Measurements from ENCODE around the gene EPSTI1.

The EPSTI1 gene

GRCh38 chr13:43022934-43023288 is 30.9 kb upstream of the EPSTI1 start:
- H3K36me3 ChIP-seq (ENCODE audit: control insufficient read depth, insufficient read depth, low read length) = no peaks in the 10 kb centered on the region
- H3K4me1 ChIP-seq (ENCODE audit: control insufficient read depth, insufficient read depth, low read length) = peaks cover 9% of the 10 kb centered on the region
- H3K27ac ChIP-seq (ENCODE audit: low read depth, low read length) = peak overlapping the region; percentile 14
- no peaks in the 10 kb centered on the region for H3K27me3 ChIP-seq (ENCODE audit: control insufficient read depth, insufficient read depth, low read length)
- no peaks in the 10 kb centered on the region for H3K9me3 ChIP-seq (ENCODE audit: control insufficient read depth, insufficient read depth, low read length)
- H3K4me3 ChIP-seq (ENCODE audit: low read depth, low read length) = peak overlapping the region; percentile 66
- H3K9ac ChIP-seq (ENCODE audit: low read depth, low read length) = peak overlapping the region; percentile 59; the same call in 1 of the 2 replicates

- Histone ChIP-seq H3K4me1 (ENCODE audit: control insufficient read depth, insufficient read depth, low read length) (peaks cover 9% of the 10 kb centered on the region), H3K27ac (ENCODE audit: low read depth, low read length) (no peak overlapping the region), H3K27me3 (ENCODE audit: control insufficient read depth, insufficient read depth, low read length) (no peaks in the 10 kb centered on the region), H3K9me3 (ENCODE audit: control insufficient read depth, insufficient read depth, low read length) (no peaks in the 10 kb centered on the region), H3K9ac (ENCODE audit: low read depth, low read length) (no peak overlapping the region), H3K36me3 (ENCODE audit: control insufficient read depth, insufficient read depth, low read length) (no peaks in the 10 kb centered on the region), H3K4me3 (ENCODE audit: low read depth, low read length) (no peak overlapping the region)
Observed at GRCh38 chr13:43021926-43022670, 30.1 kb upstream of the EPSTI1 start.

GRCh38 chr13:43020794-43021193 is 28.8 kb upstream of the EPSTI1 start:
- H3K9ac ChIP-seq (ENCODE audit: low read depth, low read length) = no peak overlapping the region
- H3K4me3 ChIP-seq (ENCODE audit: low read depth, low read length) = no peak overlapping the region
- no peaks in the 10 kb centered on the region for H3K27me3 ChIP-seq (ENCODE audit: control insufficient read depth, insufficient read depth, low read length)
- no peaks in the 10 kb centered on the region for H3K36me3 ChIP-seq (ENCODE audit: control insufficient read depth, insufficient read depth, low read length)
- no peaks in the 10 kb centered on the region for H3K9me3 ChIP-seq (ENCODE audit: control insufficient read depth, insufficient read depth, low read length)
- H3K27ac ChIP-seq (ENCODE audit: low read depth, low read length) = no peak overlapping the region
- peaks cover 9% of the 10 kb centered on the region for H3K4me1 ChIP-seq (ENCODE audit: control insufficient read depth, insufficient read depth, low read length)

- H3K27ac ChIP-seq (ENCODE audit: low read depth, low read length) = no peak overlapping the region
- no peaks in the 10 kb centered on the region for H3K9me3 ChIP-seq (ENCODE audit: control insufficient read depth, insufficient read depth, low read length)
- H3K36me3 ChIP-seq (ENCODE audit: control insufficient read depth, insufficient read depth, low read length) = no peaks in the 10 kb centered on the region
- peaks cover 9% of the 10 kb centered on the region for H3K4me1 ChIP-seq (ENCODE audit: control insufficient read depth, insufficient read depth, low read length)
- no peak overlapping the region for H3K9ac ChIP-seq (ENCODE audit: low read depth, low read length)
- H3K27me3 ChIP-seq (ENCODE audit: control insufficient read depth, insufficient read depth, low read length) = no peaks in the 10 kb centered on the region
- H3K4me3 ChIP-seq (ENCODE audit: low read depth, low read length) = no peak overlapping the region
Observed at GRCh38 chr13:43019811-43020210, 27.8 kb upstream of the EPSTI1 start.

- Histone ChIP-seq H3K9me3 (ENCODE audit: control insufficient read depth, insufficient read depth, low read length) (no peaks in the 10 kb centered on the region), H3K4me3 (ENCODE audit: low read depth, low read length) (no peak overlapping the region), H3K36me3 (ENCODE audit: control insufficient read depth, insufficient read depth, low read length) (no peaks in the 10 kb centered on the region), H3K27me3 (ENCODE audit: control insufficient read depth, insufficient read depth, low read length) (no peaks in the 10 kb centered on the region), H3K4me1 (ENCODE audit: control insufficient read depth, insufficient read depth, low read length) (peaks cover 9% of the 10 kb centered on the region), H3K9ac (ENCODE audit: low read depth, low read length) (no peak overlapping the region), H3K27ac (ENCODE audit: low read depth, low read length) (no peak overlapping the region)
Observed at GRCh38 chr13:43016226-43016625, 24.2 kb upstream of the EPSTI1 start.

GRCh38 chr13:43014162-43014561 is 22.1 kb upstream of the EPSTI1 start:
- Histone ChIP-seq H3K4me1 (ENCODE audit: control insufficient read depth, insufficient read depth, low read length) (no peaks in the 10 kb centered on the region), H3K27ac (ENCODE audit: low read depth, low read length) (no peak overlapping the region)

GRCh38 chr13:43009506-43009905 is 17.5 kb upstream of the EPSTI1 start:
- Histone ChIP-seq H3K27ac (ENCODE audit: low read depth, low read length) (no peak overlapping the region), H3K4me1 (ENCODE audit: control insufficient read depth, insufficient read depth, low read length) (peaks cover 16% of the 10 kb centered on the region; the same call in 1 of the 2 replicates), H3K9ac (ENCODE audit: low read depth, low read length) (no peak overlapping the region), H3K27me3 (ENCODE audit: control insufficient read depth, insufficient read depth, low read length) (no peaks in the 10 kb centered on the region), H3K36me3 (ENCODE audit: control insufficient read depth, insufficient read depth, low read length) (no peaks in the 10 kb centered on the region), H3K4me3 (ENCODE audit: low read depth, low read length) (no peak overlapping the region), H3K9me3 (ENCODE audit: control insufficient read depth, insufficient read depth, low read length) (no peaks in the 10 kb centered on the region)

More at GRCh38 chr13:43014162-43014561, 22.1 kb upstream of the EPSTI1 start:
- Histone ChIP-seq H3K36me3 (ENCODE audit: control insufficient read depth, insufficient read depth, low read length) (no peaks in the 10 kb centered on the region), H3K9ac (ENCODE audit: low read depth, low read length) (no peak overlapping the region), H3K27me3 (ENCODE audit: control insufficient read depth, insufficient read depth, low read length) (no peaks in the 10 kb centered on the region), H3K9me3 (ENCODE audit: control insufficient read depth, insufficient read depth, low read length) (no peaks in the 10 kb centered on the region), H3K4me3 (ENCODE audit: low read depth, low read length) (no peak overlapping the region)

- Histone ChIP-seq H3K4me3 (ENCODE audit: low read depth, low read length) (no peak overlapping the region), H3K9ac (ENCODE audit: low read depth, low read length) (no peak overlapping the region), H3K4me1 (ENCODE audit: control insufficient read depth, insufficient read depth, low read length) (peaks cover 16% of the 10 kb centered on the region; the same call in 1 of the 2 replicates), H3K36me3 (ENCODE audit: control insufficient read depth, insufficient read depth, low read length) (no peaks in the 10 kb centered on the region), H3K9me3 (ENCODE audit: control insufficient read depth, insufficient read depth, low read length) (no peaks in the 10 kb centered on the region), H3K27me3 (ENCODE audit: control insufficient read depth, insufficient read depth, low read length) (no peaks in the 10 kb centered on the region), H3K27ac (ENCODE audit: low read depth, low read length) (no peak overlapping the region)
Observed at GRCh38 chr13:43008596-43008995, 16.6 kb upstream of the EPSTI1 start.

- Histone ChIP-seq H3K27me3 (ENCODE audit: control insufficient read depth, insufficient read depth, low read length) (no peaks in the 10 kb centered on the region), H3K27ac (ENCODE audit: low read depth, low read length) (peak overlapping the region; percentile 56), H3K9me3 (ENCODE audit: control insufficient read depth, insufficient read depth, low read length) (no peaks in the 10 kb centered on the region), H3K4me3 (ENCODE audit: low read depth, low read length) (no peak overlapping the region), H3K9ac (ENCODE audit: low read depth, low read length) (no peak overlapping the region), H3K36me3 (ENCODE audit: control insufficient read depth, insufficient read depth, low read length) (no peaks in the 10 kb centered on the region), H3K4me1 (ENCODE audit: control insufficient read depth, insufficient read depth, low read length) (peaks cover 16% of the 10 kb centered on the region; the same call in 1 of the 2 replicates)
Observed at GRCh38 chr13:43006893-43007631, 15.0 kb upstream of the EPSTI1 start.

- no peak overlapping the region for H3K9ac ChIP-seq (ENCODE audit: low read depth, low read length)
- H3K27me3 ChIP-seq (ENCODE audit: control insufficient read depth, insufficient read depth, low read length) = no peaks in the 10 kb centered on the region
- peaks cover 16% of the 10 kb centered on the region; the same call in 1 of the 2 replicates for H3K4me1 ChIP-seq (ENCODE audit: control insufficient read depth, insufficient read depth, low read length)
- H3K4me3 ChIP-seq (ENCODE audit: low read depth, low read length) = no peak overlapping the region
- no peaks in the 10 kb centered on the region for H3K9me3 ChIP-seq (ENCODE audit: control insufficient read depth, insufficient read depth, low read length)
- H3K27ac ChIP-seq (ENCODE audit: low read depth, low read length) = no peak overlapping the region
- no peaks in the 10 kb centered on the region for H3K36me3 ChIP-seq (ENCODE audit: control insufficient read depth, insufficient read depth, low read length)
Observed at GRCh38 chr13:43005460-43006236, 13.6 kb upstream of the EPSTI1 start.

Data from HUES48 (cell line).